Testis (tissue), 2 donors: ENCODE measurements around the gene MGAT1.

ENCODE experiments used
- POLR2A ChIP-seq: fragments of 450-650 bp; IDR thresholded peaks from one replicate; pipeline ENCODE4 v1.6.1; 2017; ENCODE audit warnings: antibody characterized with exemption, mild to moderate bottlenecking, moderate library complexity
- TF ChIP-seq, protein P1 (sequence below), 3 experiments: fragments of 450-650 bp in 2 of 3; fragments of 200-600 bp in 1 of 3; sonication (generic) in 1 of 3; IDR thresholded peaks; one replicate each; pipeline ENCODE4 v1.5.1; 2016 to 2019; ENCODE audit warnings: antibody characterized with exemption in 3 of 3, mild to moderate bottlenecking in 2 of 3, moderate library complexity in 1 of 3

DNA sequence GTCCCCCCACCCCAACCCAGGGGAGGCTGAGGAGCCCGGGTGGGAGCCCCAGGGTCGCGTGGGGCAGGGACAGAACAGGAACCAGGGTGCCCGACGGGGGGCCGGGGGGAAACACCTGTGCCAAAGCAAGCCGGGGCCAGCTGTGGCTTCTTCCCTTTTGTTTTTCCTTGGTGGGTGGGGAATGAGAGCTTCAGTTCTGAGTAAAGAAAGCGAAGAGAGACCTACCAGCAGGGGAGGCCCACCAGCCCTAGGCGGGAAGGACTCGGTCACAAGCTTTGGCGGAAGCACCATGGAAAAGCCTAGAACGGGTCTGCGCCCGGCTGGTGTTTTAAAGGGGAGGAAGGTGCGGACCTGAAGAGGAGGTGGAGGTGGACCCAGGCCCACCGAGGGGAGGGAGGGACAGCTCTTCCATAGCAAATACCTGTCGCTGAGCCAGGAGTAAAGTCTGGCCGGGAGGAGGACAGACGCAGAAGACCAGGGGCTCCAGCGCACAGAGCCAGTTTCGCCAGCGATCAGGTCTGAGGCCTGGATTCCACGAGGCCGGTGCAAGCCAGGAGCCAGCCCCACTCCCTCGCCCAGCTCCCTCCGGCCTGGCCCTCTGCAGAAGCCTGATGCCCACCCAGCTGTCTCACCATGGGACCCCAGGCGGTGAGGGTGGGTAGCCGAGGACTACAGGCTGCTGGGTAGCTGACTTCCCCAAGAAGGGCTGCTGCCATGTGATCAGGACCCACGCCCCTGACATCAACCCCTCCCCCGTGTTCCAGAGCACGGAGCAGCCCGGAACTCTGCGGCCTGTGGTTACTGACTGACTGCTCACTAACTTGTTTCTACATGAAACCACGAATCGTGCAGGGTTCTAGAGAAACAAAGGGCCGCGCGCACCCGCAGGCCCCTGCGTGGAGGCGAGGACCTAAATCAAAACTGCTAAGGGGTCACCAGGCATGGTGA is 849 bp upstream of the MGAT1 start:
- TF ChIP-seq, protein P1, sequence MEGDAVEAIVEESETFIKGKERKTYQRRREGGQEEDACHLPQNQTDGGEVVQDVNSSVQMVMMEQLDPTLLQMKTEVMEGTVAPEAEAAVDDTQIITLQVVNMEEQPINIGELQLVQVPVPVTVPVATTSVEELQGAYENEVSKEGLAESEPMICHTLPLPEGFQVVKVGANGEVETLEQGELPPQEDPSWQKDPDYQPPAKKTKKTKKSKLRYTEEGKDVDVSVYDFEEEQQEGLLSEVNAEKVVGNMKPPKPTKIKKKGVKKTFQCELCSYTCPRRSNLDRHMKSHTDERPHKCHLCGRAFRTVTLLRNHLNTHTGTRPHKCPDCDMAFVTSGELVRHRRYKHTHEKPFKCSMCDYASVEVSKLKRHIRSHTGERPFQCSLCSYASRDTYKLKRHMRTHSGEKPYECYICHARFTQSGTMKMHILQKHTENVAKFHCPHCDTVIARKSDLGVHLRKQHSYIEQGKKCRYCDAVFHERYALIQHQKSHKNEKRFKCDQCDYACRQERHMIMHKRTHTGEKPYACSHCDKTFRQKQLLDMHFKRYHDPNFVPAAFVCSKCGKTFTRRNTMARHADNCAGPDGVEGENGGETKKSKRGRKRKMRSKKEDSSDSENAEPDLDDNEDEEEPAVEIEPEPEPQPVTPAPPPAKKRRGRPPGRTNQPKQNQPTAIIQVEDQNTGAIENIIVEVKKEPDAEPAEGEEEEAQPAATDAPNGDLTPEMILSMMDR (IDR thresholded peaks at IDR 0.05) = no peak
- TF ChIP-seq POLR2A = no peak
